ENCODE data around the gene CCDC90B.

Gene CCDC90B

GRCh38 chr11:83222499-83222898 is 63.7 kb downstream of the CCDC90B start:
- no peak overlapping the region for H3K27ac ChIP-seq (ENCODE audit: low read depth, low read length)
- no peak overlapping the region for H3K9ac ChIP-seq (ENCODE audit: low read length)
- no peaks in the 10 kb centered on the region for H3K27me3 ChIP-seq (ENCODE audit: control insufficient read depth, insufficient read depth, low read length)
- H3K9me3 ChIP-seq (ENCODE audit: control insufficient read depth, insufficient read depth, low read depth, low read length): no peaks in the 10 kb centered on the region
- H3K4me1 ChIP-seq (ENCODE audit: control insufficient read depth, insufficient read depth, low read length): no peaks in the 10 kb centered on the region
- no peak overlapping the region for H3K4me3 ChIP-seq (ENCODE audit: low read depth, low read length)
- H3K36me3 ChIP-seq (ENCODE audit: control insufficient read depth, insufficient read depth, low read length): no peaks in the 10 kb centered on the region

- Histone ChIP-seq H3K9ac (ENCODE audit: low read length) (no peak overlapping the region), H3K27ac (ENCODE audit: low read depth, low read length) (no peak overlapping the region), H3K9me3 (ENCODE audit: control insufficient read depth, insufficient read depth, low read depth, low read length) (no peaks in the 10 kb centered on the region), H3K4me3 (ENCODE audit: low read depth, low read length) (no peak overlapping the region), H3K4me1 (ENCODE audit: control insufficient read depth, insufficient read depth, low read length) (no peaks in the 10 kb centered on the region), H3K27me3 (ENCODE audit: control insufficient read depth, insufficient read depth, low read length) (no peaks in the 10 kb centered on the region), H3K36me3 (ENCODE audit: control insufficient read depth, insufficient read depth, low read length) (no peaks in the 10 kb centered on the region)
Observed at GRCh38 chr11:83221694-83222093, 64.5 kb downstream of the CCDC90B start.

GRCh38 chr11:83220260-83220659 is 65.9 kb downstream of the CCDC90B start:
- Histone ChIP-seq H3K4me1 (ENCODE audit: control insufficient read depth, insufficient read depth, low read length) (no peaks in the 10 kb centered on the region), H3K9me3 (ENCODE audit: control insufficient read depth, insufficient read depth, low read depth, low read length) (no peaks in the 10 kb centered on the region), H3K9ac (ENCODE audit: low read length) (no peak overlapping the region), H3K4me3 (ENCODE audit: low read depth, low read length) (no peak overlapping the region), H3K36me3 (ENCODE audit: control insufficient read depth, insufficient read depth, low read length) (no peaks in the 10 kb centered on the region), H3K27ac (ENCODE audit: low read depth, low read length) (no peak overlapping the region), H3K27me3 (ENCODE audit: control insufficient read depth, insufficient read depth, low read length) (no peaks in the 10 kb centered on the region)

- Histone ChIP-seq H3K27ac (ENCODE audit: low read depth, low read length) (no peak overlapping the region), H3K9ac (ENCODE audit: low read length) (no peak overlapping the region), H3K4me1 (ENCODE audit: control insufficient read depth, insufficient read depth, low read length) (no peaks in the 10 kb centered on the region), H3K36me3 (ENCODE audit: control insufficient read depth, insufficient read depth, low read length) (no peaks in the 10 kb centered on the region), H3K9me3 (ENCODE audit: control insufficient read depth, insufficient read depth, low read depth, low read length) (no peaks in the 10 kb centered on the region), H3K27me3 (ENCODE audit: control insufficient read depth, insufficient read depth, low read length) (no peaks in the 10 kb centered on the region), H3K4me3 (ENCODE audit: low read depth, low read length) (no peak overlapping the region)
Observed at GRCh38 chr11:83219095-83219494, 67.1 kb downstream of the CCDC90B start.
